GM23338 (cell line): Measurements from ENCODE around the gene ZNF678. TPM values are rescaled to one million over a fixed set of nuclear protein-coding genes. Genes with fewer than 3 reads are reported as not detected.
"Not testable (repeated sequence)": the region's sequence is repeated elsewhere in the genome, so short reads cannot be mapped to it uniquely, and the experiment has no call there.

Experiments
- ATAC-seq: fragments of 200-7000 bp; cut with Tn5 transposase; 3 replicates; pipeline ENCODE4 v1.9.1; 2020
- DNase-seq: peaks from one replicate; pipeline ENCODE4 v3.0.0-alpha.2; 2015; ENCODE audit warnings: low spot score
- H2AFZ ChIP-seq: fragments of 200-600 bp; sonication (generic); 2 replicates; pipeline ENCODE4 v1.8.0; 2016; ENCODE audit warnings: antibody characterized with exemption, mild to moderate bottlenecking, moderate library complexity
- H3F3A ChIP-seq: fragments of 200-600 bp; sonication (generic); replicated peaks from 2 replicates; pipeline ENCODE4 v1.8.0; 2017; ENCODE audit warnings: antibody characterized with exemption, mixed run types, low read depth
- H3K27ac ChIP-seq: fragments of 200-600 bp; sonication (generic); 2 replicates; pipeline ENCODE4 v1.6.1; 2016; ENCODE audit warnings: low read depth
- H3K27me3 ChIP-seq: fragments of 200-600 bp; sonication (generic); 2 replicates; pipeline ENCODE4 v1.8.0; 2016; ENCODE audit warnings: mild to moderate bottlenecking, mixed run types, moderate library complexity; ENCODE audit not compliant: insufficient read depth
- H3K36me3 ChIP-seq: fragments of 200-600 bp; sonication (generic); 2 replicates; pipeline ENCODE4 v1.8.0; 2016; ENCODE audit warnings: mild to moderate bottlenecking; ENCODE audit not compliant: insufficient read depth
- H3K4me1 ChIP-seq: fragments of 200-600 bp; sonication (generic); 2 replicates; pipeline ENCODE4 v1.8.0; 2016; ENCODE audit warnings: mild to moderate bottlenecking, moderate library complexity; ENCODE audit not compliant: insufficient read depth
- H3K4me2 ChIP-seq: fragments of 200-600 bp; sonication (generic); 2 replicates; pipeline ENCODE4 v1.7.1; 2017; ENCODE audit warnings: mixed run types
- H3K4me3 ChIP-seq: fragments of 200-600 bp; sonication (generic); 2 replicates; pipeline ENCODE4 v1.6.1; 2016; ENCODE audit warnings: mixed run types
- H3K79me2 ChIP-seq: fragments of 200-600 bp; sonication (generic); replicated peaks from 2 replicates; pipeline ENCODE4 v1.8.0; 2017; ENCODE audit warnings: mild to moderate bottlenecking; ENCODE audit not compliant: insufficient read depth
- H3K9me2 ChIP-seq: fragments of 200-600 bp; sonication (generic); 2 replicates; pipeline ENCODE4 v1.8.0; 2017; ENCODE audit not compliant: insufficient read depth
- H4K20me1 ChIP-seq: fragments of 200-600 bp; sonication (generic); replicated peaks from 2 replicates; pipeline ENCODE4 v1.8.0; 2017; ENCODE audit warnings: mild to moderate bottlenecking; ENCODE audit not compliant: insufficient read depth
- H3K27ac Mint-ChIP-seq: 2 replicates; pipeline ENCODE4 v1.8.0; 2020; ENCODE audit warnings: inconsistent platforms, mild to moderate bottlenecking, moderate library complexity, mixed read lengths
- H3K27me3 Mint-ChIP-seq: 3 replicates; pipeline ENCODE4 v1.8.0; 2022; ENCODE audit warnings: low read depth, mild to moderate bottlenecking, moderate library complexity, mixed read lengths, inconsistent platforms; ENCODE audit not compliant: insufficient read depth, poor library complexity
- H3K36me3 Mint-ChIP-seq: 3 replicates; pipeline ENCODE4 v1.8.0; 2021; ENCODE audit warnings: low read depth, mild to moderate bottlenecking, inconsistent platforms, moderate library complexity, mixed read lengths
- H3K4me1 Mint-ChIP-seq: 3 replicates; pipeline ENCODE4 v1.8.0; 2020; ENCODE audit warnings: mild to moderate bottlenecking, inconsistent platforms, mixed read lengths
- H3K4me3 Mint-ChIP-seq: 3 replicates; pipeline ENCODE4 v1.8.0; 2021; ENCODE audit warnings: moderate library complexity, mild to moderate bottlenecking, inconsistent platforms, mixed read lengths
- H3K9me3 Mint-ChIP-seq: 3 replicates; pipeline ENCODE4 v1.8.0; 2020; ENCODE audit warnings: moderate library complexity, mild to moderate bottlenecking, inconsistent platforms, mixed read lengths
- CTCF ChIP-seq, 2 experiments: fragments of 200-600 bp in 1 of 2; sonication (generic) in 1 of 2; conservative IDR thresholded peaks; 2 replicates each; pipeline versions ENCODE4 v1.5.1 to v1.6.1; 2016 to 2017; ENCODE audit warnings: antibody characterized with exemption in 2 of 2, low read depth in 2 of 2, mild to moderate bottlenecking in 2 of 2, moderate library complexity in 1 of 2
- EZH2 ChIP-seq: fragments of 200-600 bp; sonication (generic); IDR thresholded peaks from one replicate; pipeline ENCODE4 v1.8.0; 2017; ENCODE audit warnings: antibody characterized with exemption, mild to moderate bottlenecking, low read depth; ENCODE audit not compliant: unreplicated experiment
- JUNB ChIP-seq: IDR thresholded peaks from one replicate; pipeline ENCODE4 v1.6.1; 2016; ENCODE audit warnings: antibody characterized with exemption; ENCODE audit not compliant: unreplicated experiment
- POLR2AphosphoS5 ChIP-seq: IDR thresholded peaks from 2 replicates; pipeline ENCODE4 v1.6.1; 2016; ENCODE audit warnings: antibody characterized with exemption, low read depth
- REST ChIP-seq: IDR thresholded peaks from one replicate; pipeline ENCODE4 v1.6.1; 2018; ENCODE audit warnings: antibody characterized with exemption; ENCODE audit not compliant: unreplicated experiment
- STAT1 ChIP-seq: IDR thresholded peaks from one replicate; pipeline ENCODE4 v1.6.1; 2016; ENCODE audit warnings: antibody characterized with exemption; ENCODE audit not compliant: unreplicated experiment
- ZNF331 ChIP-seq: fragments of 250-450 bp; sonication (Bioruptor Pico); IDR thresholded peaks from 2 replicates; pipeline ENCODE4 v1.5.0; 2020; ENCODE audit warnings: low read depth, mild to moderate bottlenecking, moderate library complexity
- polyA plus RNA-seq: library from polyadenylated mRNA; unstranded; fragments of >200 nt; fragmentation: Nextera tagmentation; extraction: Ambion mirVana; gene quantifications from 2 replicates; pipeline ENCODE4 v1.2.1, GENCODE V29; 2016
- total RNA-seq: library from RNA; depleted of rRNA; stranded (reverse); fragments of >200 nt; shearing (Covaris generic); gene quantifications from 2 replicates; pipeline ENCODE4 v1.2.3, GENCODE V29; 2014

The ZNF678 gene
- total and polyA plus RNA-seq, 2 experiments from 2014 or later = 8.6 to 60.0 TPM

- no peak for TF ChIP-seq STAT1
- TF ChIP-seq POLR2AphosphoS5 = no peak
- TF ChIP-seq REST = no peak
- no peak for TF ChIP-seq EZH2
- TF ChIP-seq ZNF331 (CRISPR knock-in tag) = no peak
- no peak for TF ChIP-seq CTCF (conservative IDR thresholded peaks at IDR 0.05; ENCODE audit: low read depth in 2 of 2)
- no peak for TF ChIP-seq JUNB
- H3K9me3 Mint-ChIP-seq = peaks cover 42% of the 10 kb centered on the region
Measured at GRCh38 chr1:227587968-227588367, 24.6 kb downstream of the ZNF678 start.

GRCh38 chr1:227588769-227589168 lies 25.4 kb downstream of the ZNF678 start:
- H3K4me3 ChIP-seq, H3K27me3 ChIP-seq, H3K4me1 Mint-ChIP-seq, H3F3A ChIP-seq, H3K27ac ChIP-seq, H3K36me3 ChIP-seq, H4K20me1 ChIP-seq, H3K27ac Mint-ChIP-seq, H3K27me3 Mint-ChIP-seq, H3K4me2 ChIP-seq, H3K9me2 ChIP-seq, DNase-seq, H2AFZ ChIP-seq, H3K4me3 Mint-ChIP-seq, ATAC-seq: not testable (repeated sequence)
- peaks cover 67% of the 10 kb centered on the region for H3K36me3 Mint-ChIP-seq
- Histone ChIP-seq H3K79me2 (peaks cover 86% of the 10 kb centered on the region), H3K4me1 (peaks cover 12% of the 10 kb centered on the region)
- peaks cover 49% of the 10 kb centered on the region for H3K9me3 Mint-ChIP-seq

More at GRCh38 chr1:227587968-227588367, 24.6 kb downstream of the ZNF678 start:
- no peak overlapping the region for H3K4me3 Mint-ChIP-seq
- no peaks in the 10 kb centered on the region for H3K27me3 Mint-ChIP-seq
- no peak overlapping the region for H2AFZ ChIP-seq
- DNase-seq = no peak
- H3K36me3 Mint-ChIP-seq = peaks cover 59% of the 10 kb centered on the region
- H3K4me1 Mint-ChIP-seq = peaks cover 10% of the 10 kb centered on the region
- no peaks in the 10 kb centered on the region for H4K20me1 ChIP-seq
- no peak overlapping the region for H3K27ac ChIP-seq
- H3K9me2 ChIP-seq = no peaks in the 10 kb centered on the region
- H3K27ac Mint-ChIP-seq = no peak overlapping the region
- ATAC-seq = no peak
- H3K36me3 ChIP-seq = peaks cover 8% of the 10 kb centered on the region
- peaks cover 94% of the 10 kb centered on the region for H3K79me2 ChIP-seq
- H3K4me2 ChIP-seq = no peak overlapping the region
- H3K4me1 ChIP-seq = peaks cover 12% of the 10 kb centered on the region
- H3K27me3 ChIP-seq = no peaks in the 10 kb centered on the region
- H3K4me3 ChIP-seq = no peak overlapping the region
- no peaks in the 10 kb centered on the region for H3F3A ChIP-seq

GRCh38 chr1:227589777-227590176 lies 26.4 kb downstream of the ZNF678 start:
- not testable (repeated sequence) for H3F3A ChIP-seq, H3K4me3 Mint-ChIP-seq, H3K27ac Mint-ChIP-seq, H3K4me3 ChIP-seq, H3K27me3 Mint-ChIP-seq, H3K4me1 Mint-ChIP-seq, H4K20me1 ChIP-seq, H2AFZ ChIP-seq, H3K4me2 ChIP-seq, ATAC-seq, H3K9me2 ChIP-seq, DNase-seq, H3K27me3 ChIP-seq, H3K27ac ChIP-seq
- peaks cover 12% of the 10 kb centered on the region for H3K4me1 ChIP-seq
- H3K79me2 ChIP-seq = peaks cover 83% of the 10 kb centered on the region
- Mint-ChIP-seq H3K9me3 (peaks cover 56% of the 10 kb centered on the region), H3K36me3 (peaks cover 71% of the 10 kb centered on the region)
- H3K36me3 ChIP-seq = peaks cover 10% of the 10 kb centered on the region

GRCh38 chr1:227596222-227596621 lies 32.9 kb downstream of the ZNF678 start:
- H3K4me1 Mint-ChIP-seq, H3K9me2 ChIP-seq, H3K4me2 ChIP-seq, H3K4me1 ChIP-seq, H3K4me3 Mint-ChIP-seq, H3K4me3 ChIP-seq, ATAC-seq, H3K27ac ChIP-seq, H2AFZ ChIP-seq, H4K20me1 ChIP-seq, H3F3A ChIP-seq, DNase-seq, H3K27me3 Mint-ChIP-seq, H3K27me3 ChIP-seq, H3K27ac Mint-ChIP-seq: not testable (repeated sequence)
- H3K36me3 ChIP-seq = peaks cover 16% of the 10 kb centered on the region
- Mint-ChIP-seq H3K9me3 (peaks cover 67% of the 10 kb centered on the region), H3K36me3 (peaks cover 78% of the 10 kb centered on the region)
- H3K79me2 ChIP-seq = peaks cover 66% of the 10 kb centered on the region
